Stimulated activated CD8-positive, alpha-beta memory T cell treated with anti-CD3 and anti-CD28 coated beads, Interleukin-15, amount 100 ng/mL, for 24 hours (primary cell): Measurements from ENCODE around the gene NOX3.
"Not testable (repeated sequence)": the region's sequence is repeated elsewhere in the genome, so short reads cannot be mapped to it uniquely, and the experiment has no call there.

Source experiments
- DNase-seq: peaks from one replicate; pipeline ENCODE4 v3.0.0-alpha.2; 2020; ENCODE audit warnings: low read depth

The NOX3 gene, protein sequence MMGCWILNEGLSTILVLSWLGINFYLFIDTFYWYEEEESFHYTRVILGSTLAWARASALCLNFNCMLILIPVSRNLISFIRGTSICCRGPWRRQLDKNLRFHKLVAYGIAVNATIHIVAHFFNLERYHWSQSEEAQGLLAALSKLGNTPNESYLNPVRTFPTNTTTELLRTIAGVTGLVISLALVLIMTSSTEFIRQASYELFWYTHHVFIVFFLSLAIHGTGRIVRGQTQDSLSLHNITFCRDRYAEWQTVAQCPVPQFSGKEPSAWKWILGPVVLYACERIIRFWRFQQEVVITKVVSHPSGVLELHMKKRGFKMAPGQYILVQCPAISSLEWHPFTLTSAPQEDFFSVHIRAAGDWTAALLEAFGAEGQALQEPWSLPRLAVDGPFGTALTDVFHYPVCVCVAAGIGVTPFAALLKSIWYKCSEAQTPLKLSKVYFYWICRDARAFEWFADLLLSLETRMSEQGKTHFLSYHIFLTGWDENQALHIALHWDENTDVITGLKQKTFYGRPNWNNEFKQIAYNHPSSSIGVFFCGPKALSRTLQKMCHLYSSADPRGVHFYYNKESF

DNA sequence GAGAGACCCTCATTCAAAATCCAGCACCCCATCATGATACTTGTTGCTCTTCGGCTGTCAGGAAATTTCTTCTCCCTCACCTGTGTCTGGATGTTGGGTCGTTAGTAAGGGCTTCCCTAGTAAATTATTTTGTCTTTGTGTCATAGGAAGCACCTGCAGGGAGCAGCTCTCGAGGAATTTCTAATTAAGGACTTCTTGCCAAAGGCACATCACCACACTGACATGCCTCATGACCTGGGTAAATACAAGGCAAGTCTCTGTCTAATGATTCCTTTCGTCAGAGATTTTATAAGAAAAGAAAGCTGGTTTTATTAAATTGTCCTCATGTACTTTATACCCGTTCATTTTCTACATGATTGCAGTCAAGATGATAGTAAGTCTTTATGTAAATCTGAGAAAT, at the start of gene NOX3:
Gene NOX3, minus strand, starts transcription at position 74 of the 400 bp plus-strand sequence. Its CDS starts 39 bp downstream, at position 35.
- no peak for DNase-seq

DNA sequence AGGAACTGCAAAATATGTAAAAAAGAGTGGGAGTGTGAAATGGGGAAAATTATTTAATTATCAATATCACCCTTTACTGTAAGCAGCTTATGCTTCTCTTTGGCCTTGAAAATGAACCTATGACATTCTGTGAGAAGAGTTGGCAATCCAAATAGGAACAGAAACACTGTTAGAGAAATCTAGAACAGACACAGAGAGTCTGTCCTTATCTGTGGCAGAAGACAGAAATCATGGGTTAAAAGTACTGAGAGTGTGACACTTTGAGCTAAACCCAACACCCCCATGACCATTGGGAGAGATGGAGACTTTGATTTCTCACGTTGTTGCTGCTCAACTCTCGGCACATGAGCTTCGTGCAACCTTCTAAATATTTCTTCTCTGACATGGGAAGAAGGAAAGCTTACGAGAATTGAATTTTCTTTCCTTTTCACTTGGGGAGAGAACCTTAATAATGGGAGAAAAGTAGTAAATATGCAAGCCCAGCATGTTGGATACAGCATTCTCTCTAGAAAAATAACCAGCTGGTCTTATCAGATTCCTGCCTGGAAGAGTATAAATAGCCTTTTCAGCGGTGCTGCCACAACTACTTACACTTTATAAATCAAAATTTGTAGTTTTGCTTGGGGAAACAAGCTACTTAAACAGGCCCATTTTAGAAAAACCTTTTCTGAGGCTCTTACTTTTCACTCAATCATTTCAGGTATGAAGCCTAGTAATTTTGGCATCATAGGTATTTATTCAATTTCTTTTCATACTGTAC, 49.4 kb upstream of the NOX3 start:
- no peak for DNase-seq

DNA sequence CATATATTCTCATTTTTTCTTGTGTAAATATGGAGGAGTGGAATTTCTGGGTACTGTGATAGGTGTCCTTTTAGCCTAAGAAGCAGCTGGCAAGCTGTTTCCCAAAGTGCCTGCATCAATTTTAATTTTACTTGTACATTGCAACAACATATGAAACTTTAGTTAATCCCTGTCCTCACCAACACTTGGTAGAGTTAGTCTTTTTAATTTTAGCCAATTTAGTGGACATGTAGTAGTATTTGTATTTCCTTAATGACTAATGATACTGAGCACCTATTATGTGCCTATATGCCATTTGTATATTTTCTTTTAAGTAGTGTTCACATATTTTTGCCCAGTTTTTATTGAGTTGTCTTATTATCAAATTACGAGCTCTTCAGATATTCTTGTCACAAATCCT, 46.8 kb upstream of the NOX3 start:
- no peak for DNase-seq

DNA sequence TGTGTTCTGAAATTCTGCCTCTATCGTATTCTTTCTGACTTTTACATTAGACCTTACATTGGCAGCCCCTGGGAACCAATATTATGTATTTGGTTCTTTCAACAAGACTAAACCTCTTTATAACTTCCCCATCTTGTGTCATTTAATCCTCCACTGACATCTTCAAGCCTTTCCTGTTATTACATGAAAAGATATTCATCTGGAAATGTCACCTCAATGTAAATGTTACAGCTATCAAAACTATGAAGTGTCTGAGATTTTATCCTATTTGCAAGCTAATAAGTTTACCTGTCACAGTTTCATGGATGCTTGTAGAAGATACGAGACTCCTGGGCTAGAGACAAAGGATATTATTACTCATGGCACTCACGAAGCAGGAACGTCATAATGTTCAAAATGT, 43.9 kb upstream of the NOX3 start:
- no peak for DNase-seq

GRCh38 chr6:155498370-155498769, 42.7 kb upstream of the NOX3 start:
- DNase-seq = no peak

- no peak for DNase-seq
Measured at GRCh38 chr6:155497273-155497672, 41.6 kb upstream of the NOX3 start.

- DNase-seq = no peak
Measured at GRCh38 chr6:155495011-155495768, 39.6 kb upstream of the NOX3 start.

DNA sequence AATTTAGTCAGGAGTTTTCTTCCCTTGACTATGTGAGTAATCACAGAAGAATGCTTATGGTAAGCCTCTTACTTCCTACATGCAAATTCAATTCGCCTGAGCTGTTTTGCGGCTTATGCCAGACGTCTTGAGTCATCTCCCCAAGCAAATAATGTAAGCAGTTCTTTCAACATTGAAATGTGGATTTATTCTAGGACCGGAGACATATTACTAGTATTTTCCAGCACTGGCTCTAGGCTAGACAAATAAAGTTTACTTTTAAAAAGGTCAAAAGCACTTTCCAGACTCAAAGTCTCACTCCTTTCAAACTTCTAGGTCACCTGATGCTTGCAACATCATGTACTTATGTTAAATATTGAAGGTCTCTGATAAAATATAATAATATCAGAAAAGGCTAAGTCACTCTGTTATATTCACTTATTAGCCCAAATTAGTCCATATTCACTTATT, 38.1 kb upstream of the NOX3 start:
- DNase-seq = no peak

- DNase-seq = no peak
Measured at GRCh38 chr6:155493026-155493693, 37.5 kb upstream of the NOX3 start.

- DNase-seq = no peak
Measured at GRCh38 chr6:155492061-155492735, 36.6 kb upstream of the NOX3 start.

- no peak for DNase-seq
Measured at GRCh38 chr6:155491421-155491820, 35.8 kb upstream of the NOX3 start.

DNA sequence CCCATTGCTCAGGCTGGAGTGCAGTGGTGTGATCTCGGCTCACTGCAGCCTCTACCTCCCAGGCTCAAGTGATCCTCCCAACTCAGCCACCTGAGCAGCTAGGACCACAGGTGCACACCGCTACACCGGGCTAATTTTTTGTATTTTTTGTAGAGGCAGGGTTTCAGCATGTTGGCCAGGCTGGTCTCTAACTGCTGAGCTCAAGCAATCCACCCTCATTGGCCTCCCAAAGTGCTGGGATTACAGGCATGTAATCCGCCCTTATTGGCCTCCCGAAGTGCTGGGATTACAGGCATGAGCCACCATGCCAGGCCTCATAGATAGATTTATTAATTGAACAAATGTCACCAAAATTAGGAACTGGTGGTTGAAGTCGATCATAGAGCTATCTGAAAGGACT, 32.6 kb upstream of the NOX3 start:
- not testable (repeated sequence) for DNase-seq

DNA sequence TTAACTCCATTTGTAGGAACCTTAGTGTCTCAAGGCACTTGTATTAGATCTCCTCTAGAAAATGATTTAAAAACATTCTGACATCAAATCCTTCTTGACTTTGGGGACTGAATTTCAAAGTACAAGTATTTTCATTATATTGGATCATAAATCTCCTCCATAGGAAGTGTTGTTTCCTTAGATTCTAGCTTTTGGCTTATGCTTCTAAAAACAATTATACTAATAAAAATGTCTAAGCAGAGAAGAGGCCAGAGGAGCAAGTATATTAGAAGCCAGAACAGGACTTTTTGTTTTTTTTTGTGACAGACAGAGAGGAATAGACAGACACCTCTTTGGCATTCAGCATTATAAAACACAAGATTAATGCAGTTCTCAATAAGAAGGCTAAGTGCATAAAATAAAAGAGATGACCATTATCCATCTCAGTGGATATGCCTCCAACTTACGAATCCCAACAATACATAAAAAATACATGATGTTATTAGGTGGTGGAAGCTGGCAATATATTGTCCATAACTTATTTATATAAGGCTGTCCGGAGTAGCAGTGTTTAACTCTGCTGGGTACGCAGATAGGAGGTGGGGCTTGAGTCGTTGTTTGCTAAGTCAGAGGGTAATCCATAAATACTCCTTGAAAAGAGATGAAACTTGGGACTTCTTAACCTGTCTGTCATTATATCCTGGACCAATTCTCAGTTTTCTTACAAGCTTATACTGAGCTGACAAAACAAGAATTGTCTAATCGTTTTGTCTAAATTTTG, 31.9 kb upstream of the NOX3 start:
- no peak for DNase-seq

GRCh38 chr6:155486721-155487294, 31.2 kb upstream of the NOX3 start:
- DNase-seq = no peak

DNA sequence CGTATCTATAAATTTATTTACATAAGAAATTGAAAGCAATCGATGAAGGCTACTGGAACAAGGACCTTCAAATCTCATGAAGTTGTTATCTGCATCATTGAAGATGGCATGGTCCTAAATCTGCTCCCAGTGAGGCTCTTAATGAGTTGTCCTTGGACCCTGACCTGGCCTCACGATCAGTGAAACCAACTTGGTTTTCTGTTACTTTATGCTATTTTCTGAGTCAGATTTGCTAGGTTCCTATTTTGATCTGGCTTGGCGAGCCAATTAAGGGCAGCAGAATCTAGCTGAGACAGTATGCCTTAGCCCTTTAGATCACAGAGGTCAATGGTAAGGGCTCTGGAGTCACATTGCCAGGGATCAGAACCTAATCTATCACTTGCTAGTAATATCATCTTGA, 30.1 kb upstream of the NOX3 start:
- DNase-seq = no peak

DNA sequence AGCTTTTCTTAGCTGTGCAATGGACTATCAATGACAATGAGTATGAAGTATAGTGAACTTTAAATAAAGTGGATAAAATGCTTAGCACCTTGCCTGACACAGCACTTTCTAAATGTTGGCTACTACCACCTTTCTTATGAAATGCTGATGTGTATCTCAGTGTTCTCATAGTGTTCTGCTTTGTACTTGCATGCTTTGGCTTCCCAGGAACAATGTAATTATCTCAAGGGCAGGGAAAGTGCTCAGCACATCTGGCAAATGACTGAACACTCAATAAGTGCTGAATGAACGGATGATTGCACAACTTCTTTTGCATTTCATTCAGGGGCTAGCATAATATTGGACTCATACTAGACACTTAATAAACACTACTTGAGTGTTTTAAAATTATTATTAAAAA, 28.2 kb upstream of the NOX3 start:
- DNase-seq = no peak

- no peak for DNase-seq
Measured at GRCh38 chr6:155481215-155481614, 25.6 kb upstream of the NOX3 start.

GRCh38 chr6:155473741-155474140, 18.1 kb upstream of the NOX3 start:
- DNase-seq = no peak

GRCh38 chr6:155472886-155473285, 17.2 kb upstream of the NOX3 start:
- DNase-seq = no peak
